ENCODE results near the gene GAR1. TPM values are rescaled to one million over a fixed set of nuclear protein-coding genes. Genes with fewer than 3 reads are reported as not detected.

The GAR1 gene
- total and polyA plus RNA-seq, 8 donors = 11.2 to 39.6 (median 33.2) TPM

- no peak for DNase-seq
- no peak for ATAC-seq
- Histone ChIP-seq H3K9me3 (no peaks in the 10 kb centered on the region), H3K4me3 (no peak overlapping the region), H3K27ac (no peak overlapping the region), H3K27me3 (no peaks in the 10 kb centered on the region), H3K36me3 (peaks cover 0 to 39% of the 10 kb centered on the region in 2 donors), H3K4me1 (peaks cover 12% of the 10 kb centered on the region in 2 donors)
- TF ChIP-seq CTCF (IDR thresholded peaks at IDR 0.05) = no peak
- intact Hi-C loops (cut with DNase I) = no loop called here
Measured at GRCh38 chr4:109818268-109818667, 2.7 kb downstream of the GAR1 start.

GRCh38 chr4:109820563-109820962, 5.0 kb downstream of the GAR1 start:
- Histone ChIP-seq H3K4me1 (peaks cover 12% of the 10 kb centered on the region in 2 donors), H3K4me3 (no peak overlapping the region), H3K36me3 (peaks cover 0 to 60% of the 10 kb centered on the region in 2 donors), H3K9me3 (no peaks in the 10 kb centered on the region), H3K27ac (no peak overlapping the region), H3K27me3 (no peaks in the 10 kb centered on the region)
- DNase-seq (no peak), ATAC-seq (no peak)
- intact Hi-C loops (cut with DNase I) = no loop called here
- no peak for TF ChIP-seq CTCF (IDR thresholded peaks at IDR 0.05)

GRCh38 chr4:109821185-109821584, 5.6 kb downstream of the GAR1 start:
- Histone ChIP-seq H3K4me1 (peaks cover 10 to 12% of the 10 kb centered on the region in 2 donors), H3K36me3 (peaks cover 0 to 65% of the 10 kb centered on the region in 2 donors), H3K9me3 (no peaks in the 10 kb centered on the region), H3K27ac (no peak overlapping the region), H3K27me3 (no peaks in the 10 kb centered on the region), H3K4me3 (no peak overlapping the region)
- DNase-seq = no peak
- intact Hi-C loops (cut with DNase I) = no loop called here
- no peak for ATAC-seq
- TF ChIP-seq CTCF (IDR thresholded peaks at IDR 0.05) = no peak

GRCh38 chr4:109826719-109827118, 11.2 kb downstream of the GAR1 start:
- H3K9me3 ChIP-seq = no peaks in the 10 kb centered on the region
- intact Hi-C loops (cut with DNase I) = loop anchor here in 1 of 2 donors (5.0 kb wide), 1 partner anchor 404 kb away; no protein-coding TSS in a partner anchor
- H3K4me1 ChIP-seq = no peaks in the 10 kb centered on the region
- H3K36me3 ChIP-seq = peaks cover 0 to 39% of the 10 kb centered on the region in 2 donors
- peak; percentile 35 to 42 for TF ChIP-seq CTCF (IDR thresholded peaks at IDR 0.05)
- H3K27me3 ChIP-seq = no peaks in the 10 kb centered on the region
- DNase-seq (no peak), ATAC-seq (peak; percentile 66)
- no peak overlapping the region for H3K27ac ChIP-seq
- no peak overlapping the region for H3K4me3 ChIP-seq

GRCh38 chr4:109827672-109828071, 12.1 kb downstream of the GAR1 start, which contains the start of gene RRH:
Gene RRH, plus strand, starts transcription at chr4:109827972. Its CDS starts 56 bp downstream, at chr4:109828028.
- Histone ChIP-seq H3K4me3 (no peak within 1 kb of the TSS), H3K4me1 (no peaks in the 10 kb centered on the region), H3K27me3 (no peaks in the 10 kb centered on the region), H3K9me3 (no peaks in the 10 kb centered on the region), H3K36me3 (peaks cover 0 to 34% of the 10 kb centered on the region in 2 donors), H3K27ac (no peak within 1 kb of the TSS)
- no peak for ATAC-seq
- no peak for DNase-seq
- intact Hi-C loops (cut with DNase I) = loop anchor here in 1 of 2 donors (5.0 kb wide), 1 partner anchor 405 kb away; no protein-coding TSS in a partner anchor
- no peak for TF ChIP-seq CTCF (IDR thresholded peaks at IDR 0.05)
